Suprapubic skin (tissue), 4 donors: ENCODE results near the gene RPH3AL. TPM values are rescaled to one million over a fixed set of nuclear protein-coding genes. Genes with fewer than 3 reads are reported as not detected.

Experiments used
- DNase-seq, 2 donors: peaks; one replicate each; pipeline ENCODE4 v3.0.0-alpha.2; 2019; ENCODE audit warnings: low spot score in 2 of 2
- H3K27ac ChIP-seq: fragments of 200-600 bp; sonication (generic); one replicate; pipeline ENCODE4 v1.5.1; 2019
- H3K27me3 ChIP-seq: fragments of 200-600 bp; sonication (generic); one replicate; pipeline ENCODE4 v1.5.1; 2019
- H3K36me3 ChIP-seq: fragments of 200-600 bp; sonication (generic); one replicate; pipeline ENCODE4 v1.5.1; 2019
- H3K4me1 ChIP-seq: fragments of 200-600 bp; sonication (generic); one replicate; pipeline ENCODE4 v1.5.1; 2019
- H3K4me3 ChIP-seq: fragments of 200-600 bp; sonication (generic); one replicate; pipeline ENCODE4 v1.5.1; 2019; ENCODE audit warnings: mild to moderate bottlenecking
- H3K9me3 ChIP-seq: fragments of 200-600 bp; sonication (generic); one replicate; pipeline ENCODE4 v1.5.1; 2019
- CTCF ChIP-seq, 2 donors: fragments of 200-600 bp in 1 of 2; fragments of 450-650 bp in 1 of 2; sonication (generic) in 1 of 2; IDR thresholded peaks; one replicate each; pipeline ENCODE4 v1.5.1; 2016 to 2019; ENCODE audit warnings: antibody characterized with exemption in 2 of 2, mild to moderate bottlenecking in 1 of 2, moderate library complexity in 1 of 2
- EP300 ChIP-seq: sonication (generic); formaldehyde crosslinking; IDR thresholded peaks from one replicate; pipeline ENCODE4 v1.6.1; 2017; ENCODE audit warnings: antibody characterized with exemption
- POLR2A ChIP-seq, 2 donors: fragments of 450-650 bp; IDR thresholded peaks; one replicate each; pipeline ENCODE4 v1.6.1; 2017; ENCODE audit warnings: antibody characterized with exemption in 2 of 2, mild to moderate bottlenecking in 2 of 2, moderate library complexity in 2 of 2
- POLR2AphosphoS5 ChIP-seq, 3 donors: sonication (generic); formaldehyde crosslinking; IDR thresholded peaks; one replicate each; pipeline ENCODE4 v1.6.1; 2017; ENCODE audit warnings: antibody characterized with exemption in 3 of 3
- WGBS: methylation state at CpG from one replicate; pipeline ENCODE4 v1.1.5; 2018; 5-methylcytosine and 5-hydroxymethylcytosine counted together
- total RNA-seq, 4 donors: library from RNA; depleted of rRNA; stranded (reverse); fragments of >200 nt; gene quantifications; one replicate each; pipeline ENCODE4 v1.1.0, GENCODE V29; 2016

Gene RPH3AL
- total RNA-seq, 4 donors from 2014 or later = 1.7 to 39.5 (median 10.9) TPM

- Histone ChIP-seq H3K4me1 (peaks cover 8% of the 10 kb centered on the region), H3K27ac (no peak overlapping the region), H3K4me3 (no peak overlapping the region), H3K9me3 (no peaks in the 10 kb centered on the region), H3K27me3 (no peaks in the 10 kb centered on the region), H3K36me3 (no peaks in the 10 kb centered on the region)
- DNase-seq = no peak
- WGBS = 76% methylated on average over 14 of the region's 23 CpGs
- TF ChIP-seq CTCF (IDR thresholded peaks at IDR 0.05) (no peak), POLR2AphosphoS5 (IDR thresholded peaks at IDR 0.05) (no peak), EP300 (no peak), POLR2A (IDR thresholded peaks at IDR 0.05) (no peak)
Observed at GRCh38 chr17:360092-360750, 7.6 kb upstream of the RPH3AL start.

- 92% methylated on average over 17 of the region's 35 CpGs for WGBS
- Histone ChIP-seq H3K9me3 (no peaks in the 10 kb centered on the region), H3K4me3 (no peak overlapping the region), H3K27me3 (no peaks in the 10 kb centered on the region), H3K27ac (no peak overlapping the region), H3K36me3 (no peaks in the 10 kb centered on the region), H3K4me1 (peaks cover 10% of the 10 kb centered on the region)
- DNase-seq = no peak
- no peak for TF ChIP-seq POLR2A (IDR thresholded peaks at IDR 0.05)
- TF ChIP-seq EP300 = no peak
- TF ChIP-seq POLR2AphosphoS5 (IDR thresholded peaks at IDR 0.05) = no peak
- no peak for TF ChIP-seq CTCF (IDR thresholded peaks at IDR 0.05)
Observed at GRCh38 chr17:358491-359151, 6.0 kb upstream of the RPH3AL start.

- no peak overlapping the region for H3K4me3 ChIP-seq
- H3K27me3 ChIP-seq = no peaks in the 10 kb centered on the region
- TF ChIP-seq POLR2A (IDR thresholded peaks at IDR 0.05) = no peak
- no peak for TF ChIP-seq POLR2AphosphoS5 (IDR thresholded peaks at IDR 0.05)
- TF ChIP-seq CTCF (IDR thresholded peaks at IDR 0.05) = no peak
- no peak for TF ChIP-seq EP300
- H3K27ac ChIP-seq = no peak overlapping the region
- H3K9me3 ChIP-seq = no peaks in the 10 kb centered on the region
- peaks cover 19% of the 10 kb centered on the region for H3K4me1 ChIP-seq
- 45% methylated on average over 14 of the region's 14 CpGs for WGBS
- no peaks in the 10 kb centered on the region for H3K36me3 ChIP-seq
- no peak for DNase-seq
Observed at GRCh38 chr17:357644-358043, 5.0 kb upstream of the RPH3AL start.

- H3K4me3 ChIP-seq = no peak overlapping the region
- H3K9me3 ChIP-seq = no peaks in the 10 kb centered on the region
- no peaks in the 10 kb centered on the region for H3K27me3 ChIP-seq
- H3K36me3 ChIP-seq = no peaks in the 10 kb centered on the region
- TF ChIP-seq POLR2A (IDR thresholded peaks at IDR 0.05) (no peak), POLR2AphosphoS5 (IDR thresholded peaks at IDR 0.05) (no peak), EP300 (no peak), CTCF (IDR thresholded peaks at IDR 0.05) (no peak)
- H3K4me1 ChIP-seq = peaks cover 27% of the 10 kb centered on the region
- DNase-seq = no peak
- 90% methylated on average over 25 of the region's 30 CpGs for WGBS
- no peak overlapping the region for H3K27ac ChIP-seq
Observed at GRCh38 chr17:356671-357434, 4.2 kb upstream of the RPH3AL start.
